Left lung (tissue), 10 donors: ENCODE measurements around the gene METTL22. TPM values are rescaled to one million over a fixed set of nuclear protein-coding genes. Genes with fewer than 3 reads are reported as not detected.
A peak's percentile ranks its signal among the peaks of the same experiment; 100 is the strongest.

Experiments used
- ATAC-seq: fragments of 200-7000 bp; cut with Tn5 transposase; one replicate; pipeline ENCODE4 v1.9.1; 2020; ENCODE audit warnings: moderate library complexity
- DNase-seq, 4 donors: peaks; one replicate each; pipeline ENCODE4 v3.0.0-alpha.2; 2013 to 2020
- H3K27ac ChIP-seq, 2 donors: fragments of 200-600 bp; sonication (generic) in 1 of 2; one replicate each; pipeline versions ENCODE4 v1.5.0 to v1.8.0; 2020 to 2021
- H3K27me3 ChIP-seq, 2 donors: fragments of 200-600 bp; sonication (generic) in 1 of 2; one replicate each; pipeline versions ENCODE4 v1.5.0 to v1.8.0; 2020 to 2021
- H3K36me3 ChIP-seq, 2 donors: fragments of 200-600 bp; sonication (generic) in 1 of 2; one replicate each; pipeline versions ENCODE4 v1.5.0 to v1.8.0; 2020 to 2021
- H3K4me1 ChIP-seq, 2 donors: fragments of 200-600 bp; one replicate each; pipeline ENCODE4 v1.8.0; 2021
- H3K4me3 ChIP-seq, 2 donors: fragments of 200-600 bp; sonication (generic) in 1 of 2; one replicate each; pipeline versions ENCODE4 v1.5.0 to v1.8.0; 2020 to 2021; ENCODE audit warnings: mild to moderate bottlenecking in 1 of 2
- H3K9me3 ChIP-seq, 2 donors: fragments of 200-600 bp; sonication (generic) in 1 of 2; one replicate each; pipeline versions ENCODE4 v1.5.0 to v1.8.0; 2020 to 2021
- intact Hi-C, 2 donors: fragments of 100-400 bp; cut with DNase I; formaldehyde crosslinking; loops; one replicate each; pipeline versions ENCODE4 v1.11.2 to v1.14.2; 2022
- polyA plus RNA-seq, 6 donors: library from polyadenylated mRNA; unstranded; fragments of 120-200 nt; gene quantifications; one replicate each; pipeline ENCODE4 v1.2.1, GENCODE V29; 2013; ENCODE audit not compliant: insufficient read length in 6 of 6
- total RNA-seq, 2 donors: library from RNA; stranded (reverse); fragmentation: NEBNext Ultra II Directional; extraction: Animal tissue kit (Norgen Biotek cat#: 25700); gene quantifications; one replicate each; pipeline ENCODE4 v1.2.1, GENCODE V29; 2021
- TF ChIP-seq, protein P1 (sequence below), 2 donors: fragments of 200-600 bp; sonication (generic) in 1 of 2; IDR thresholded peaks; one replicate each; pipeline versions ENCODE4 v1.5.0 to v1.8.0; 2021; ENCODE audit warnings: antibody characterized with exemption in 2 of 2
- donor health status: DM: no; HTN: yes; CAD: no.
- donor health status: DM: no; HTN: no; CAD: no.

Gene METTL22
- total and polyA plus RNA-seq, 8 donors, result 25.9 to 43.5 (median 29.4) TPM

DNA sequence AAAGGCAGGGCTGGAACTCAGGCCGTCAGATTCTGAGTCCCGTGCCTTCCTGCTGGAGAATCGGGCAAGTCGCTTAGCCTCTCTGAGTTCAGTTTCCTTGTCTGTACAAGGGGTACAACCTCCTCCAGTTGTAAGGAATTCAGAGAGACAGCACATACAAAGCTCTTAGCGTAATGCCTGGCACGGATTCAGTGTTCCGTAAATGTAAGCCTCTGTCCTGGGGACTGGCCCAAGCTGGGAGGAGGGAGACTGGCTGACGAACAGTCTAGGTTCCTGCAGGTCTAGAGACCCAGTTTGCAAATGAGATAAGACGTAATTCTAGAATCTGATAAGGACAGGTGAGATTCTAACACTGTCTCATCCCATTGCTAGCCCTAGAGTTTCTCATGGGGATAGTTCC, 9.9 kb downstream of the METTL22 start:
- TF ChIP-seq, protein P1, sequence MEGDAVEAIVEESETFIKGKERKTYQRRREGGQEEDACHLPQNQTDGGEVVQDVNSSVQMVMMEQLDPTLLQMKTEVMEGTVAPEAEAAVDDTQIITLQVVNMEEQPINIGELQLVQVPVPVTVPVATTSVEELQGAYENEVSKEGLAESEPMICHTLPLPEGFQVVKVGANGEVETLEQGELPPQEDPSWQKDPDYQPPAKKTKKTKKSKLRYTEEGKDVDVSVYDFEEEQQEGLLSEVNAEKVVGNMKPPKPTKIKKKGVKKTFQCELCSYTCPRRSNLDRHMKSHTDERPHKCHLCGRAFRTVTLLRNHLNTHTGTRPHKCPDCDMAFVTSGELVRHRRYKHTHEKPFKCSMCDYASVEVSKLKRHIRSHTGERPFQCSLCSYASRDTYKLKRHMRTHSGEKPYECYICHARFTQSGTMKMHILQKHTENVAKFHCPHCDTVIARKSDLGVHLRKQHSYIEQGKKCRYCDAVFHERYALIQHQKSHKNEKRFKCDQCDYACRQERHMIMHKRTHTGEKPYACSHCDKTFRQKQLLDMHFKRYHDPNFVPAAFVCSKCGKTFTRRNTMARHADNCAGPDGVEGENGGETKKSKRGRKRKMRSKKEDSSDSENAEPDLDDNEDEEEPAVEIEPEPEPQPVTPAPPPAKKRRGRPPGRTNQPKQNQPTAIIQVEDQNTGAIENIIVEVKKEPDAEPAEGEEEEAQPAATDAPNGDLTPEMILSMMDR (IDR thresholded peaks at IDR 0.05), result no peak
- ATAC-seq (no peak), DNase-seq (no peak)
- H3K4me1 ChIP-seq, result peaks cover 0 to 26% of the 10 kb centered on the region in 2 donors
- H3K27ac ChIP-seq, result peak overlapping the region; percentile 70 to 98
- H3K27me3 ChIP-seq, result no peaks in the 10 kb centered on the region
- no peaks in the 10 kb centered on the region for H3K9me3 ChIP-seq
- peaks cover 0 to 90% of the 10 kb centered on the region in 2 donors for H3K36me3 ChIP-seq
- H3K4me3 ChIP-seq, result no peak overlapping the region
- intact Hi-C loops, result loop anchor here in 1 of 2 donors (10.0 kb wide), 1 partner anchor 57 kb away; no protein-coding TSS in a partner anchor

DNA sequence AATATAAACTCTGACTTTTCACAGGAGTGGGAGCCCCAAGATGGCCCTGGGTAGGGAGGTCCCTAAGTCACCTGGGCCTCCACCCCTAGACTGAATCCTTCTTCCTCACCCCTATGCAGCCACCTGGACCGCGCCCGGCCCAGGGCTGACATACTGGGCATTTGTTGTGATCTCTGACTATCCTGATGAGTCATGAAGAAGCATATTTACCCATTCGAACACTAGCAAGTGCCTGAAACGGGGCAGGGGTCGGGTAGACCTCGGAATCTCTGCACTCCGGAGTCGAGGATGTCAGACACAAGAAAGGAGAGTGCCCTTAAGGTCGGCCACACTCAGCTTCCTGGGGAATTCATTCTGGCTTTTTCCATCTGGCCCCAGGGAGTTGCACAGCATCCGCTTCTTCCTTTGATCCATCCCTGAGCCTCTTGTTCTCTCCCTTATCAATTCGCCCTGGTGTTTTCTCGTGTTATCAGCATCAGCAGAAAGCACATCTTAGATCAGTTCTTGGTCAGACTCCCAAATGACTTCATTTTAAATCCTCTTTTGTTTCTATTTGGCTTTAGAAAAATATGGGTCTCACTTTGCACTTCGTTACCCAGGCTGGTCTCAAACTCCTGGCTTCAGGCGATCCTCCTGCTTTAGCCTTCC, 10.4 kb downstream of the METTL22 start:
- intact Hi-C loops, result loop anchor here in 1 of 2 donors (10.0 kb wide), 1 partner anchor 57 kb away; no protein-coding TSS in a partner anchor
- Histone ChIP-seq H3K36me3 (peaks cover 0 to 90% of the 10 kb centered on the region in 2 donors), H3K27me3 (no peaks in the 10 kb centered on the region), H3K4me3 (no peak overlapping the region), H3K4me1 (peaks cover 0 to 26% of the 10 kb centered on the region in 2 donors), H3K9me3 (no peaks in the 10 kb centered on the region), H3K27ac (peak overlapping the region; percentile 70 to 98)
- TF ChIP-seq, protein P1 (IDR thresholded peaks at IDR 0.05), result no peak
- ATAC-seq, result no peak
- no peak for DNase-seq

GRCh38 chr16:8632675-8633182, 11.2 kb downstream of the METTL22 start:
- TF ChIP-seq, protein P1 (IDR thresholded peaks at IDR 0.05), result no peak
- Histone ChIP-seq H3K27ac (peak overlapping the region; percentile 70 to 98), H3K36me3 (peaks cover 0 to 90% of the 10 kb centered on the region in 2 donors), H3K4me3 (no peak overlapping the region), H3K27me3 (no peaks in the 10 kb centered on the region), H3K9me3 (no peaks in the 10 kb centered on the region), H3K4me1 (peaks cover 0 to 26% of the 10 kb centered on the region in 2 donors)
- DNase-seq (peak in 1 of 4 donors; percentile 79), ATAC-seq (peak; percentile 88)
- intact Hi-C loops, result loop anchor here in 1 of 2 donors (10.0 kb wide), 1 partner anchor 58 kb away; no protein-coding TSS in a partner anchor

- TF ChIP-seq, protein P1 (IDR thresholded peaks at IDR 0.05), result no peak
- H3K36me3 ChIP-seq, result peaks cover 0 to 90% of the 10 kb centered on the region in 2 donors
- no peaks in the 10 kb centered on the region for H3K27me3 ChIP-seq
- intact Hi-C loops, result loop anchor here in 1 of 2 donors (10.0 kb wide), 1 partner anchor 60 kb away; no protein-coding TSS in a partner anchor
- H3K9me3 ChIP-seq, result no peaks in the 10 kb centered on the region
- H3K27ac ChIP-seq, result no peak overlapping the region
- no peak for ATAC-seq
- DNase-seq, result no peak
- H3K4me3 ChIP-seq, result no peak overlapping the region
- H3K4me1 ChIP-seq, result peaks cover 0 to 26% of the 10 kb centered on the region in 2 donors
Observed at GRCh38 chr16:8634991-8635736, 13.7 kb downstream of the METTL22 start.

DNA sequence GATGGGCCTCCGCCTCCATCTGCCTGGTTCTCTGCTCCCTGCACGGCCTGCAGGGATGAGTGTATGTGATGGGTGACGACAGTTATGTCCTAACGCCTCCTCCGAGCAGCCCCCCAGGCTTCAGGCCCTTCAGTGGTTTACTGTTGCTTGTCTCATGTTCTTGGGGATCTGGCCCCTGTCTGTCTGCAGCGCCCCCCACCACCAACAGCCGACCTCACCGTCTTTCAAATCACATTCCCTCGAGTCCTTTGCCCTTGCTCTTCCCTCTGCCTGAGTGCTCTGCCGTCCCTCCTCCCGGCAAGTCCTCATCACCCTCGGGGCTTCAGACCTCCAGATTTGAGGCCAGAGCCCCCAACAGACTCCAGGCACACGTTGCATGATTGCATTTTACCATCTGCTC, 18.2 kb downstream of the METTL22 start:
- intact Hi-C loops, result loop anchor here in 1 of 2 donors (10.0 kb wide), 1 partner anchor 65 kb away; no protein-coding TSS in a partner anchor
- no peak for ATAC-seq
- Histone ChIP-seq H3K36me3 (peaks cover 0 to 94% of the 10 kb centered on the region in 2 donors), H3K9me3 (no peaks in the 10 kb centered on the region), H3K27ac (no peak overlapping the region), H3K4me3 (no peak overlapping the region), H3K4me1 (peaks cover 0 to 11% of the 10 kb centered on the region in 2 donors), H3K27me3 (no peaks in the 10 kb centered on the region)
- TF ChIP-seq, protein P1 (IDR thresholded peaks at IDR 0.05), result no peak
- no peak for DNase-seq
